B cell (primary cell): Measurements from ENCODE around the gene MEAF6. TPM values are rescaled to one million over a fixed set of nuclear protein-coding genes. Genes with fewer than 3 reads are reported as not detected.

Source experiments
- ATAC-seq: fragments of 200-7000 bp; cut with Tn5 transposase; one replicate; pipeline ENCODE4 v1.10.0; 2021; ENCODE audit warnings: low read depth, mild to moderate bottlenecking, moderate number of reproducible peaks, moderate library complexity
- CTCF ChIA-PET: fragments of 350-600 bp; sonication (Branson Sonifier 250); formaldehyde crosslinking; loops from one replicate; lab custom pipeline; 2021; ENCODE audit warnings: antibody characterized with exemption, inconsistent platforms; lab: Charles Lee
- POLR2A ChIA-PET: fragments of 350-600 bp; sonication (Branson Sonifier 250); formaldehyde crosslinking; loops from one replicate; lab custom pipeline; 2021; ENCODE audit warnings: antibody characterized with exemption; lab: Charles Lee
- DNase-seq: peaks from one replicate; pipeline ENCODE4 v3.0.0; 2013
- H2AFZ ChIP-seq: 2 replicates; pipeline ENCODE4 v1.6.1; 2012; ENCODE audit warnings: mild to moderate bottlenecking, low read depth, low read length; ENCODE audit not compliant: insufficient read depth, poor library complexity, severe bottlenecking
- H3K27ac ChIP-seq, 2 donors: 1 replicate in 1 of 2; 2 replicates in 1 of 2; pipeline ENCODE4 v1.5.1; 2012 to 2013; ENCODE audit warnings: low read length in 2 of 2, mild to moderate bottlenecking in 2 of 2, moderate library complexity in 1 of 2
- H3K27me3 ChIP-seq, 4 experiments: fragments of 200-600 bp in 1 of 4; sonication (generic) in 1 of 4; replicated peaks in 1 of 4; 1 replicate in 2 of 4; 2 replicates in 2 of 4; pipeline versions ENCODE4 v1.6.1 to v1.7.0; 2013 to 2016; ENCODE audit warnings: low read length in 3 of 4, mild to moderate bottlenecking in 2 of 4, mixed read lengths in 1 of 4, moderate library complexity in 1 of 4; ENCODE audit not compliant: insufficient read depth in 4 of 4, control insufficient read depth in 3 of 4; ENCODE audit errors: control extremely low read depth in 1 of 4
- H3K36me3 ChIP-seq, 2 experiments: replicated peaks in 1 of 2; 1 replicate in 1 of 2; 2 replicates in 1 of 2; pipeline versions ENCODE4 v1.6.1 to v1.7.1; 2013; ENCODE audit warnings: low read length in 1 of 2; ENCODE audit not compliant: insufficient read depth in 2 of 2, control insufficient read depth in 1 of 2; ENCODE audit errors: control extremely low read depth in 1 of 2, extremely low read depth in 1 of 2
- H3K4me1 ChIP-seq, 2 donors: fragments of 200-600 bp in 1 of 2; sonication (generic) in 1 of 2; 1 replicate in 1 of 2; 2 replicates in 1 of 2; pipeline versions ENCODE4 v1.5.1 to v1.6.1; 2013 to 2017; ENCODE audit warnings: low read length in 2 of 2; ENCODE audit not compliant: control insufficient read depth in 2 of 2, insufficient read depth in 2 of 2
- H3K4me2 ChIP-seq: replicated peaks from 2 replicates; pipeline ENCODE3; 2012; ENCODE audit warnings: mild to moderate bottlenecking, low read depth, low read length; ENCODE audit not compliant: poor library complexity, severe bottlenecking
- H3K4me3 ChIP-seq, 5 experiments: fragments of 200-600 bp in 1 of 5; sonication (generic) in 1 of 5; 1 replicate in 3 of 5; 2 replicates in 2 of 5; pipeline versions ENCODE4 v1.5.1 to v1.7.0; 2011 to 2016; ENCODE audit warnings: low read length in 4 of 5, mild to moderate bottlenecking in 4 of 5, low read depth in 2 of 5, control low read depth in 1 of 5, moderate library complexity in 1 of 5; ENCODE audit not compliant: insufficient read depth in 1 of 5; ENCODE audit errors: control extremely low read depth in 1 of 5, extremely low read depth in 1 of 5
- H3K79me2 ChIP-seq: fragments of 200-600 bp; sonication (generic); one replicate; pipeline ENCODE4 v1.6.0; 2016; ENCODE audit warnings: low read length; ENCODE audit not compliant: control insufficient read depth, insufficient read depth
- H3K9ac ChIP-seq: fragments of 200-600 bp; sonication (generic); 2 replicates; pipeline ENCODE4 v1.6.1; 2017; ENCODE audit warnings: mild to moderate bottlenecking, low read length, moderate library complexity
- H3K9me3 ChIP-seq, 3 donors: one replicate each; pipeline versions ENCODE4 v1.6.1 to v1.7.1; 2013; ENCODE audit warnings: low read length in 2 of 3; ENCODE audit not compliant: control insufficient read depth in 2 of 3, insufficient read depth in 1 of 3; ENCODE audit errors: control extremely low read depth in 1 of 3
- H4K20me1 ChIP-seq: 2 replicates; pipeline ENCODE4 v1.6.0; 2012; ENCODE audit warnings: mild to moderate bottlenecking, low read length; ENCODE audit not compliant: insufficient read depth, control insufficient read depth, poor library complexity, severe bottlenecking
- H3K27ac Mint-ChIP-seq: one replicate; pipeline ENCODE4 v1.8.0; 2021; ENCODE audit warnings: mixed read lengths
- H3K27me3 Mint-ChIP-seq: one replicate; pipeline ENCODE4 v1.8.0; 2021; ENCODE audit warnings: mixed read lengths
- H3K4me1 Mint-ChIP-seq: one replicate; pipeline ENCODE4 v1.8.0; 2021; ENCODE audit warnings: mixed read lengths
- H3K4me3 Mint-ChIP-seq: one replicate; pipeline ENCODE4 v1.8.0; 2021; ENCODE audit warnings: mixed read lengths
- H3K9me3 Mint-ChIP-seq: one replicate; pipeline ENCODE4 v1.8.0; 2022; ENCODE audit warnings: mixed read lengths; ENCODE audit not compliant: insufficient read depth
- EZH2 ChIP-seq: IDR thresholded peaks from 2 replicates; pipeline ENCODE4 v1.6.1; 2012; ENCODE audit warnings: borderline replicate concordance, low read depth, mild to moderate bottlenecking, moderate library complexity, low read length; ENCODE audit not compliant: insufficient read depth, poor library complexity, severe bottlenecking
- WGBS: methylation state at CpG from one replicate; pipeline ENCODE4 v1.1.5; 2013; ENCODE audit warnings: missing lambda C conversion rate; ENCODE audit not compliant: insufficient coverage; 5-methylcytosine and 5-hydroxymethylcytosine counted together
- intact Hi-C: fragments of 100-400 bp; cut with micrococcal nuclease; formaldehyde crosslinking; loops from one replicate; pipeline ENCODE4 v1.10.0; 2022
- polyA plus RNA-seq: library from polyadenylated mRNA; depleted of rRNA; stranded (reverse); fragments of >200 nt; gene quantifications from 2 replicates; pipeline ENCODE4 v1.2.3, GENCODE V29; 2012
- small RNA-seq: library from RNA; depleted of rRNA; stranded (forward); fragments of <200 nt; gene quantifications from one replicate; pipeline ENCODE3, GENCODE V24; 2012; ENCODE audit warnings: low replicate concordance, low read depth; ENCODE audit not compliant: insufficient read length
- total RNA-seq, 2 donors: library from RNA; stranded (reverse); fragments of 120-200 nt in 1 of 2; gene quantifications; 1 replicate in 1 of 2; 2 replicates in 1 of 2; pipeline versions ENCODE4 v1.2.3 to v1.2.4, GENCODE V29; 2013 to 2022
- TF ChIP-seq, protein P1 (sequence below): fragments of 200-600 bp; IDR thresholded peaks from one replicate; pipeline ENCODE4 v1.8.0; 2022; ENCODE audit warnings: antibody characterized with exemption, mild to moderate bottlenecking

Gene MEAF6
- total and polyA plus RNA-seq, 2 donors (not counting 1 experiment from before 2014, with no cell fraction given), result 52.5 to 84.2 TPM

DNA sequence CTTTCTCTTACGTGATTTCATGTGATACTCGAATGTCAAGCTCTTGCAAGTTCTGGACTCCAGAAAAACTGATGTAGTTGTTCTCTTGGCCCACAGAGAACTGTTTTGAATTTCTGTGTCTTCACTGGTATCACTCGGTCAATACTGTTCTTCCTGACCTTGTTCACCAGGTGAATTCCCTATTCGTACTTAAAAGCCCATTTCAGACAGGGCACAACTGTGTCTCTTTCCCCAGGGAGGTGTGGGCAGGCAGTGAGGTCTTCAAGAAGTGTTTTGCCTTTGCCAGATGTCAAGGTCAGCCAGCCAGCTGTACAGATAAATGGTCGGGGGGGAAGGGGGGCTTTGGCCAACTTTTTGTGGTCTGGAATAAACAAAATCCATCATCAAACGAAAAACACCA is 67.7 kb downstream of the MEAF6 start:
- POLR2A ChIA-PET, result no interaction called here
- CTCF ChIA-PET, result no interaction called here
- ATAC-seq (no peak), DNase-seq (no peak)
- WGBS, result 64% methylated on average over 3 of the region's 6 CpGs
- no peak overlapping the region for H3K4me3 Mint-ChIP-seq
- peaks cover 25% of the 10 kb centered on the region for H3K27me3 Mint-ChIP-seq
- Histone ChIP-seq H3K4me2 (no peak overlapping the region), H2AFZ (no peak overlapping the region), H3K9me3 (no peaks in the 10 kb centered on the region), H3K4me3 (no peak overlapping the region), H3K79me2 (no peaks in the 10 kb centered on the region), H3K27me3 (peaks cover 0 to 2% (median 0%) of the 10 kb centered on the region in 4 experiments), H3K9ac (no peak overlapping the region), H4K20me1 (no peaks in the 10 kb centered on the region), H3K4me1 (peaks cover 8 to 11% of the 10 kb centered on the region in 2 donors), H3K27ac (no peak overlapping the region), H3K36me3 (no peaks in the 10 kb centered on the region)
- H3K4me1 Mint-ChIP-seq, result peaks cover 8% of the 10 kb centered on the region
- intact Hi-C loops, result no loop called here
- no peaks in the 10 kb centered on the region for H3K9me3 Mint-ChIP-seq
- TF ChIP-seq EZH2, result no peak
- TF ChIP-seq, protein P1, sequence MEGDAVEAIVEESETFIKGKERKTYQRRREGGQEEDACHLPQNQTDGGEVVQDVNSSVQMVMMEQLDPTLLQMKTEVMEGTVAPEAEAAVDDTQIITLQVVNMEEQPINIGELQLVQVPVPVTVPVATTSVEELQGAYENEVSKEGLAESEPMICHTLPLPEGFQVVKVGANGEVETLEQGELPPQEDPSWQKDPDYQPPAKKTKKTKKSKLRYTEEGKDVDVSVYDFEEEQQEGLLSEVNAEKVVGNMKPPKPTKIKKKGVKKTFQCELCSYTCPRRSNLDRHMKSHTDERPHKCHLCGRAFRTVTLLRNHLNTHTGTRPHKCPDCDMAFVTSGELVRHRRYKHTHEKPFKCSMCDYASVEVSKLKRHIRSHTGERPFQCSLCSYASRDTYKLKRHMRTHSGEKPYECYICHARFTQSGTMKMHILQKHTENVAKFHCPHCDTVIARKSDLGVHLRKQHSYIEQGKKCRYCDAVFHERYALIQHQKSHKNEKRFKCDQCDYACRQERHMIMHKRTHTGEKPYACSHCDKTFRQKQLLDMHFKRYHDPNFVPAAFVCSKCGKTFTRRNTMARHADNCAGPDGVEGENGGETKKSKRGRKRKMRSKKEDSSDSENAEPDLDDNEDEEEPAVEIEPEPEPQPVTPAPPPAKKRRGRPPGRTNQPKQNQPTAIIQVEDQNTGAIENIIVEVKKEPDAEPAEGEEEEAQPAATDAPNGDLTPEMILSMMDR, result no peak
- no peak overlapping the region for H3K27ac Mint-ChIP-seq

DNA sequence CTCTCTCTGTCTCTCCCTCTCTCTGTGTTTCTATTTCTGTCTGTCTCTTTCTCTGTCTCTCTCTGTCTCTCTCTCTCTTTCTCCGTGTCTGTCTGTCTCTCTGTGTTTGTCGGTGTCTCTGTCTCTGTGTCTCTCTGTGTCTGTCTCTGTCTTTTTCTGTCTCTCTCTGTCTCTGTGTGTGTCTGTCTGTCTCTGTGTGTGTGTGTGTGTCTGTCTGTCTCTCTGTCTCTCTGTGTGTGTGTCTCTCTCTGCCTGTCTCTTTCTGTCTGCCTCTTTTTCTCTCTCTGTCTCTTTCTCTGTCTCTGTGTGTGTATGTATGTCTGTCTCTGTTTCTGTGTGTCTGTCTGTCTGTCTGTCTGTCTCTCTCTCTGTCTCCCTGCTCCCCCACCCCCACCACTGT is 71.9 kb downstream of the MEAF6 start:
- Histone ChIP-seq H3K9ac (no peak overlapping the region), H3K9me3 (no peaks in the 10 kb centered on the region), H3K4me3 (no peak overlapping the region), H3K4me2 (no peak overlapping the region), H3K36me3 (no peaks in the 10 kb centered on the region), H3K4me1 (no peaks in the 10 kb centered on the region), H4K20me1 (no peaks in the 10 kb centered on the region), H3K27me3 (peaks cover 0 to 3% (median 0%) of the 10 kb centered on the region in 4 experiments), H3K27ac (no peak overlapping the region), H2AFZ (no peak overlapping the region), H3K79me2 (no peaks in the 10 kb centered on the region)
- POLR2A ChIA-PET, result no interaction called here
- intact Hi-C loops, result no loop called here
- DNase-seq, result no peak
- CTCF ChIA-PET, result interaction anchor here (1.6 to 2.3 kb wide), 2 partner anchors 8 to 45 kb away, joined by 8 read pairs; no protein-coding TSS in a partner anchor
- WGBS, result no CpG with 5 or more reads among the region's 2 CpGs
- no peak for TF ChIP-seq EZH2
- TF ChIP-seq, protein P1, result no peak
- H3K4me3 Mint-ChIP-seq, result no peak overlapping the region
- ATAC-seq, result no peak
- peaks cover 31% of the 10 kb centered on the region for H3K27me3 Mint-ChIP-seq
- no peaks in the 10 kb centered on the region for H3K4me1 Mint-ChIP-seq
- H3K9me3 Mint-ChIP-seq, result no peaks in the 10 kb centered on the region
- no peak overlapping the region for H3K27ac Mint-ChIP-seq

Small RNAs within 50 kb of the gene (small RNA-seq; reads per million reads assigned to genes)
- not detected for gene AL034379.1
- gene MIR5581, result not detected

Other genes with a start within 250 kb of the MEAF6 start
- 67.9 and 73.0 TPM in 2 replicates for gene ZC3H12A, start 40.2 kb downstream of the MEAF6 start, total RNA-seq
- gene ZC3H12A, start 40.2 kb downstream of the MEAF6 start, polyA plus RNA-seq, result 170 and 177 TPM in 2 replicates
- gene SNIP1, start 39.5 kb upstream of the MEAF6 start, total RNA-seq, result 45.0 and 45.1 TPM in 2 replicates
- 6.0 and 16.1 TPM in 2 replicates for gene SNIP1, start 39.5 kb upstream of the MEAF6 start, polyA plus RNA-seq
- gene DNALI1, start 42.2 kb upstream of the MEAF6 start, total RNA-seq, result not detected in 2 replicates
- gene DNALI1, start 42.2 kb upstream of the MEAF6 start, polyA plus RNA-seq, result not detected in 2 replicates
- 44.0 and 50.6 TPM in 2 replicates for gene GNL2, start 81.2 kb upstream of the MEAF6 start, total RNA-seq
- gene GNL2, start 81.2 kb upstream of the MEAF6 start, polyA plus RNA-seq, result 15.7 and 29.8 TPM in 2 replicates
- not detected in 2 replicates for gene RSPO1, start 120.1 kb upstream of the MEAF6 start, total RNA-seq
- not detected in 2 replicates for gene RSPO1, start 120.1 kb upstream of the MEAF6 start, polyA plus RNA-seq
- 1.3 and 1.5 TPM in 2 replicates for gene CDCA8, start 177.8 kb upstream of the MEAF6 start, total RNA-seq
- 1.4 and 1.6 TPM in 2 replicates for gene CDCA8, start 177.8 kb upstream of the MEAF6 start, polyA plus RNA-seq